ENCODE measurements around the gene SRBD1. TPM values are rescaled to one million over a fixed set of nuclear protein-coding genes. Genes with fewer than 3 reads are reported as not detected.

SRBD1 gene
- total and polyA plus RNA-seq, 2 donors (not counting 1 experiment from before 2014, with no cell fraction given) = 9.6 to 18.7 TPM

GRCh38 chr2:45354776-45355175 lies 256.3 kb downstream of the SRBD1 start:
- no peak overlapping the region for H3K4me3 ChIP-seq (replicated peaks in 1 of 4; ENCODE audit: control extremely low read depth in 1 of 4, insufficient read depth in 1 of 4, low read depth in 3 of 4, low read length in 4 of 4)
- no peak overlapping the region for H3K4me2 ChIP-seq (ENCODE audit: extremely low read depth, insufficient read depth, low read length)
- no peaks in the 10 kb centered on the region for H3K79me2 ChIP-seq (ENCODE audit: control insufficient read depth, insufficient read depth, low read length)
- H3K9me3 ChIP-seq (ENCODE audit: control insufficient read depth, insufficient read depth, low read depth, low read length) = no peaks in the 10 kb centered on the region
- no peaks in the 10 kb centered on the region for H4K20me1 ChIP-seq (ENCODE audit: control insufficient read depth, extremely low read depth, insufficient read depth, low read length)
- H3K27me3 ChIP-seq (ENCODE audit: control insufficient read depth, insufficient read depth, low read length) = no peaks in the 10 kb centered on the region
- no peak overlapping the region for H3K9ac ChIP-seq (ENCODE audit: insufficient read depth, low read length)
- peak in 1 of 2 donors; percentile 27 for DNase-seq (ENCODE audit: low read depth in 2 of 2)
- no peak overlapping the region for H2AFZ ChIP-seq (ENCODE audit: low read length)
- H3K27ac ChIP-seq (ENCODE audit: insufficient read depth, low read length) = peak overlapping the region; percentile 72
- peaks cover 12% of the 10 kb centered on the region for H3K4me1 ChIP-seq (ENCODE audit: control insufficient read depth, extremely low read depth, insufficient read depth, low read length)
- no peak for TF ChIP-seq EZH2 (IDR thresholded peaks at IDR 0.05; ENCODE audit: low read length, missing control alignments)
- TF ChIP-seq, protein P1, sequence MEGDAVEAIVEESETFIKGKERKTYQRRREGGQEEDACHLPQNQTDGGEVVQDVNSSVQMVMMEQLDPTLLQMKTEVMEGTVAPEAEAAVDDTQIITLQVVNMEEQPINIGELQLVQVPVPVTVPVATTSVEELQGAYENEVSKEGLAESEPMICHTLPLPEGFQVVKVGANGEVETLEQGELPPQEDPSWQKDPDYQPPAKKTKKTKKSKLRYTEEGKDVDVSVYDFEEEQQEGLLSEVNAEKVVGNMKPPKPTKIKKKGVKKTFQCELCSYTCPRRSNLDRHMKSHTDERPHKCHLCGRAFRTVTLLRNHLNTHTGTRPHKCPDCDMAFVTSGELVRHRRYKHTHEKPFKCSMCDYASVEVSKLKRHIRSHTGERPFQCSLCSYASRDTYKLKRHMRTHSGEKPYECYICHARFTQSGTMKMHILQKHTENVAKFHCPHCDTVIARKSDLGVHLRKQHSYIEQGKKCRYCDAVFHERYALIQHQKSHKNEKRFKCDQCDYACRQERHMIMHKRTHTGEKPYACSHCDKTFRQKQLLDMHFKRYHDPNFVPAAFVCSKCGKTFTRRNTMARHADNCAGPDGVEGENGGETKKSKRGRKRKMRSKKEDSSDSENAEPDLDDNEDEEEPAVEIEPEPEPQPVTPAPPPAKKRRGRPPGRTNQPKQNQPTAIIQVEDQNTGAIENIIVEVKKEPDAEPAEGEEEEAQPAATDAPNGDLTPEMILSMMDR (conservative IDR thresholded peaks at IDR 0.05 in 1 of 2, IDR thresholded peaks at IDR 0.05 in 1 of 2; ENCODE audit: low read depth in 1 of 2, low read length in 2 of 2) = no peak
- H3K36me3 ChIP-seq (ENCODE audit: control insufficient read depth, insufficient read depth, low read length) = no peaks in the 10 kb centered on the region

GRCh38 chr2:45353879-45354278 lies 257.2 kb downstream of the SRBD1 start:
- H3K9me3 ChIP-seq (ENCODE audit: control insufficient read depth, insufficient read depth, low read depth, low read length) = no peaks in the 10 kb centered on the region
- no peak overlapping the region for H3K4me3 ChIP-seq (replicated peaks in 1 of 4; ENCODE audit: control extremely low read depth in 1 of 4, insufficient read depth in 1 of 4, low read depth in 3 of 4, low read length in 4 of 4)
- H3K4me1 ChIP-seq (ENCODE audit: control insufficient read depth, extremely low read depth, insufficient read depth, low read length) = peaks cover 12% of the 10 kb centered on the region
- peak overlapping the region; percentile 74 for H3K27ac ChIP-seq (ENCODE audit: insufficient read depth, low read length)
- no peak overlapping the region for H3K9ac ChIP-seq (ENCODE audit: insufficient read depth, low read length)
- TF ChIP-seq, protein P1 (conservative IDR thresholded peaks at IDR 0.05 in 1 of 2, IDR thresholded peaks at IDR 0.05 in 1 of 2; ENCODE audit: low read depth in 1 of 2, low read length in 2 of 2) = no peak
- no peak for TF ChIP-seq EZH2 (IDR thresholded peaks at IDR 0.05; ENCODE audit: low read length, missing control alignments)
- no peaks in the 10 kb centered on the region for H4K20me1 ChIP-seq (ENCODE audit: control insufficient read depth, extremely low read depth, insufficient read depth, low read length)
- no peaks in the 10 kb centered on the region for H3K36me3 ChIP-seq (ENCODE audit: control insufficient read depth, insufficient read depth, low read length)
- peak overlapping the region; percentile 1 for H2AFZ ChIP-seq (ENCODE audit: low read length)
- no peaks in the 10 kb centered on the region for H3K79me2 ChIP-seq (ENCODE audit: control insufficient read depth, insufficient read depth, low read length)
- peak overlapping the region; percentile 75 for H3K4me2 ChIP-seq (ENCODE audit: extremely low read depth, insufficient read depth, low read length)
- no peaks in the 10 kb centered on the region for H3K27me3 ChIP-seq (ENCODE audit: control insufficient read depth, insufficient read depth, low read length)
- DNase-seq (ENCODE audit: low read depth in 2 of 2) = peak; percentile 98

DNA sequence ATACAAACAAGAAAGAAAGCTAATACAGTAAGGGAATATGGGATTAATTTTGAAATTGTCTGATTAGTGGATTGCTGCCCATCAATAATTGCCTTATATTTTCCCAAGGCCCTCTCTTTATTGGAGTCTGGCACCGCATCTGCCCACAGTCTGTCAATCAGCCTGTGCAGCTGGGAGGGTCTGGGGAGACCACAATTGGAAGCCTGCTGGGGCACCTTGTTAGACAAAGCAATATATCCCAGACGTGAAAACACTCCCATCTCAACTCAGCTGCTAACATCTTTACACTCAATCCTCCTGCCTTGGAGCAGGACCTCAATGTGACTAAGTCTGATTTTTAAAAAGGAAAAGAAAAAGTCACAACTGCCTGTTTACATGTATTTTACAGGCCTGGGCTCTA lies 258.6 kb downstream of the SRBD1 start:
- Histone ChIP-seq H3K27ac (ENCODE audit: insufficient read depth, low read length) (no peak overlapping the region), H3K9me3 (ENCODE audit: control insufficient read depth, insufficient read depth, low read depth, low read length) (no peaks in the 10 kb centered on the region), H3K27me3 (ENCODE audit: control insufficient read depth, insufficient read depth, low read length) (no peaks in the 10 kb centered on the region), H2AFZ (ENCODE audit: low read length) (no peak overlapping the region), H3K4me2 (ENCODE audit: extremely low read depth, insufficient read depth, low read length) (no peak overlapping the region), H3K79me2 (ENCODE audit: control insufficient read depth, insufficient read depth, low read length) (no peaks in the 10 kb centered on the region), H3K9ac (ENCODE audit: insufficient read depth, low read length) (no peak overlapping the region), H4K20me1 (ENCODE audit: control insufficient read depth, extremely low read depth, insufficient read depth, low read length) (no peaks in the 10 kb centered on the region), H3K4me1 (ENCODE audit: control insufficient read depth, extremely low read depth, insufficient read depth, low read length) (peaks cover 12% of the 10 kb centered on the region), H3K36me3 (ENCODE audit: control insufficient read depth, insufficient read depth, low read length) (no peaks in the 10 kb centered on the region), H3K4me3 (replicated peaks in 1 of 4; ENCODE audit: control extremely low read depth in 1 of 4, insufficient read depth in 1 of 4, low read depth in 3 of 4, low read length in 4 of 4) (no peak overlapping the region)
- DNase-seq (ENCODE audit: low read depth in 2 of 2) = no peak
- TF ChIP-seq EZH2 (IDR thresholded peaks at IDR 0.05; ENCODE audit: low read length, missing control alignments) = no peak
- TF ChIP-seq, protein P1 (conservative IDR thresholded peaks at IDR 0.05 in 1 of 2, IDR thresholded peaks at IDR 0.05 in 1 of 2; ENCODE audit: low read depth in 1 of 2, low read length in 2 of 2) = no peak

Data from fibroblast of lung (primary cell).